Activated CD4-positive, alpha-beta T cell treated with anti-CD3 and anti-CD28 coated beads, Interleukin-2, amount 10 ng/mL, durations not matched to agents 7 days and 5 days (primary cell): ENCODE results near the gene GIPC2. TPM values are rescaled to one million over a fixed set of nuclear protein-coding genes. Genes with fewer than 3 reads are reported as not detected.
"Not testable (repeated sequence)": the region's sequence is repeated elsewhere in the genome, so short reads cannot be mapped to it uniquely, and the experiment has no call there.

Experiments used
- CTCF ChIA-PET: fragments of 350-600 bp; sonication (Branson Sonifier 250); formaldehyde crosslinking; loops from one replicate; lab custom pipeline; 2021; ENCODE audit warnings: antibody characterized with exemption; lab: Charles Lee
- POLR2A ChIA-PET: fragments of 350-600 bp; sonication (Branson Sonifier 250); formaldehyde crosslinking; loops from one replicate; lab custom pipeline; 2021; ENCODE audit warnings: antibody characterized with exemption; lab: Charles Lee
- DNase-seq: peaks from one replicate; pipeline ENCODE4 v3.0.0-alpha.2; 2020
- H3K27ac Mint-ChIP-seq: one replicate; pipeline ENCODE4 v1.8.0; 2021; ENCODE audit warnings: mild to moderate bottlenecking, moderate library complexity, mixed read lengths
- H3K27me3 Mint-ChIP-seq: one replicate; pipeline ENCODE4 v1.8.0; 2021; ENCODE audit warnings: mixed read lengths
- H3K36me3 Mint-ChIP-seq: one replicate; pipeline ENCODE4 v1.8.0; 2021; ENCODE audit warnings: low read depth, mixed read lengths
- H3K4me1 Mint-ChIP-seq: one replicate; pipeline ENCODE4 v1.8.0; 2021; ENCODE audit warnings: mixed read lengths
- H3K4me3 Mint-ChIP-seq: one replicate; pipeline ENCODE4 v1.8.0; 2021; ENCODE audit warnings: mild to moderate bottlenecking, moderate library complexity, mixed read lengths
- H3K9me3 Mint-ChIP-seq: one replicate; pipeline ENCODE4 v1.8.0; 2021; ENCODE audit warnings: mixed read lengths
- total RNA-seq, 2 experiments: library from RNA; stranded (reverse); gene quantifications; one replicate each; pipeline ENCODE4 v1.2.3, GENCODE V29; 2021

Gene GIPC2
- total RNA-seq, 2 experiments from 2014 or later, result 0.08 to 0.10 TPM

GRCh38 chr1:78091886-78092285 is 46.1 kb downstream of the GIPC2 start:
- no peak for DNase-seq
- H3K36me3 Mint-ChIP-seq, result no peaks in the 10 kb centered on the region
- no peaks in the 10 kb centered on the region for H3K4me1 Mint-ChIP-seq
- H3K27ac Mint-ChIP-seq, result no peak overlapping the region
- ChIA-PET CTCF (interaction anchor here (1.2 kb wide), 1 partner anchor 8 kb away, joined by 4 read pairs; no protein-coding TSS in a partner anchor), POLR2A (no interaction called here)
- no peak overlapping the region for H3K4me3 Mint-ChIP-seq
- H3K27me3 Mint-ChIP-seq, result peaks cover 11% of the 10 kb centered on the region
- H3K9me3 Mint-ChIP-seq, result peaks cover under 1% of the 10 kb centered on the region

GRCh38 chr1:78092643-78093042 is 46.9 kb downstream of the GIPC2 start:
- H3K4me3 Mint-ChIP-seq, result no peak overlapping the region
- peaks cover 13% of the 10 kb centered on the region for H3K27me3 Mint-ChIP-seq
- H3K36me3 Mint-ChIP-seq, result no peaks in the 10 kb centered on the region
- no peak overlapping the region for H3K27ac Mint-ChIP-seq
- DNase-seq, result no peak
- ChIA-PET CTCF (no interaction called here), POLR2A (no interaction called here)
- no peaks in the 10 kb centered on the region for H3K4me1 Mint-ChIP-seq
- no peaks in the 10 kb centered on the region for H3K9me3 Mint-ChIP-seq

GRCh38 chr1:78093560-78093959 is 47.8 kb downstream of the GIPC2 start:
- ChIA-PET CTCF (interaction anchor here (1.0 kb wide), 1 partner anchor 14 kb away, joined by 3 read pairs; no protein-coding TSS in a partner anchor), POLR2A (no interaction called here)
- no peak overlapping the region for H3K27ac Mint-ChIP-seq
- H3K27me3 Mint-ChIP-seq, result peaks cover 13% of the 10 kb centered on the region
- no peaks in the 10 kb centered on the region for H3K36me3 Mint-ChIP-seq
- no peaks in the 10 kb centered on the region for H3K9me3 Mint-ChIP-seq
- no peak for DNase-seq
- no peak overlapping the region for H3K4me3 Mint-ChIP-seq
- H3K4me1 Mint-ChIP-seq, result no peaks in the 10 kb centered on the region

DNA sequence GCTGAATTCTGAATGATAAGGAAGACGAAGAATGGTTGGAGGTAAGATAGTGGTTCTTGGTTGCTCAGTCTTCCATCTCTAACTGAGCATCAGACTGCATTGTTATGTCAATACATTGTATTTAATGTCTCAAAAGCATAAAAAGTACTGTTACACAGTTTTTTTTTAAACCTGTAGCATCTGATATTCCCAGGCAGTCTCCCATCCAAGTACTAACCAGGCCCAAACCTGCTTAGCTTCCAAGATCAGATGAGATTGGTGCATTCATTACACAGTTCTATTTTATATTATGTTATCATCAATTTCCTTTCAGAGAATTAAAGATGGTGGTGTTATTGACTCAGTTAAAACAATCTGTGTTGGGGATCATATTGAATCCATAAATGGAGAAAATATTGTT is 48.9 kb downstream of the GIPC2 start:
- Mint-ChIP-seq H3K4me3 (no peak overlapping the region), H3K27ac (no peak overlapping the region), H3K9me3 (no peaks in the 10 kb centered on the region), H3K36me3 (no peaks in the 10 kb centered on the region), H3K27me3 (peaks cover 13% of the 10 kb centered on the region), H3K4me1 (no peaks in the 10 kb centered on the region)
- CTCF ChIA-PET, result interaction anchor here (0.7 kb wide), 1 partner anchor 117 kb away, joined by 3 read pairs; no protein-coding TSS in a partner anchor
- DNase-seq, result no peak
- POLR2A ChIA-PET, result no interaction called here

DNA sequence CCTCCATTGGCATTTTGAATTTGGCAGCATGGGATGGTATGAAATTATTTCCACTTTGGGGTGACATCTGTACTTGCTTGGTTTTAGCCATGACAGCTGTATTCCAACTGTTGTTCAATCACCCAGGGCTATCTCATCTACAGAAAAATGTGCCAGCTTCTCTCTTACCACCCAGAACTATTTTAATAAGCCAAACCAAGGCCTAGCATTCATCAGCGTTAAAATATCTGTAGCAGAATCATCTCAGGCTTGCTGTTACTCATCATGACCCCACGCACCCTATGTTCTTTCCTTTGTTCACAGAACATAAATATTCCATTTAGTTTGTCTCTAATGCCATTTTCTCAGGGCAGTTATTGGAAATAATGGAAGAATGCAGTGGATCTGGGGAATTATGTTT is 49.8 kb downstream of the GIPC2 start:
- no peak overlapping the region for H3K27ac Mint-ChIP-seq
- H3K9me3 Mint-ChIP-seq, result no peaks in the 10 kb centered on the region
- H3K4me1 Mint-ChIP-seq, result no peaks in the 10 kb centered on the region
- H3K4me3 Mint-ChIP-seq, result no peak overlapping the region
- DNase-seq, result no peak
- POLR2A ChIA-PET, result no interaction called here
- no peaks in the 10 kb centered on the region for H3K36me3 Mint-ChIP-seq
- CTCF ChIA-PET, result no interaction called here
- peaks cover 11% of the 10 kb centered on the region for H3K27me3 Mint-ChIP-seq

DNA sequence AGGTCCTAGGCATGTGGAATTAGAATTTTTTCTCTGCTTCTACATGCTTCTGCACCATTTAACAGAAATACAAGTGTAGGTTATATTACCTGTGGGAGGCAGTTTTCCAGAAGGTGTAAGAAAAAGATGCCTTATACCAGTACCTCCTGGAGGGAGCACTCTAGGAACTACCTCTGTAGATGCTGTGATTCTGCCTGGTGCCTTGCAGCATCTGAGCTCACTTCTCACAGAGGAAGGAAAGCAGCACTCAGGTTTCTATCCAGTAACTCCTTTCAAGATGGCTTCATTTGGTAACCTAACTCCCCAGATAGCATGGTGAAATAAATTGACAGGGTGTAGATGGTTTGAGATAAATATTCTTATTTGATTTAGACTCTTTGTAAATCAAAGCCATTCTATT is 50.3 kb downstream of the GIPC2 start:
- no peak for DNase-seq
- Mint-ChIP-seq H3K36me3 (no peaks in the 10 kb centered on the region), H3K27me3 (peaks cover 10% of the 10 kb centered on the region), H3K27ac (no peak overlapping the region), H3K4me1 (no peaks in the 10 kb centered on the region), H3K4me3 (no peak overlapping the region), H3K9me3 (no peaks in the 10 kb centered on the region)
- POLR2A ChIA-PET, result no interaction called here
- CTCF ChIA-PET, result no interaction called here

GRCh38 chr1:78096976-78097375 is 51.2 kb downstream of the GIPC2 start:
- peaks cover 10% of the 10 kb centered on the region for H3K27me3 Mint-ChIP-seq
- POLR2A ChIA-PET, result no interaction called here
- H3K36me3 Mint-ChIP-seq, result no peaks in the 10 kb centered on the region
- no peak for DNase-seq
- no peaks in the 10 kb centered on the region for H3K9me3 Mint-ChIP-seq
- no peaks in the 10 kb centered on the region for H3K4me1 Mint-ChIP-seq
- no peak overlapping the region for H3K27ac Mint-ChIP-seq
- no peak overlapping the region for H3K4me3 Mint-ChIP-seq
- CTCF ChIA-PET, result no interaction called here

GRCh38 chr1:78101051-78101450 is 55.3 kb downstream of the GIPC2 start:
- CTCF ChIA-PET, result interaction anchor here (1.4 kb wide), 1 partner anchor 10 kb away, joined by 4 read pairs; no protein-coding TSS in a partner anchor
- peaks cover 5% of the 10 kb centered on the region for H3K27me3 Mint-ChIP-seq
- H3K4me1 Mint-ChIP-seq, result no peaks in the 10 kb centered on the region
- POLR2A ChIA-PET, result no interaction called here
- DNase-seq, result no peak
- H3K9me3 Mint-ChIP-seq, result no peaks in the 10 kb centered on the region
- H3K4me3 Mint-ChIP-seq, result no peak overlapping the region
- no peaks in the 10 kb centered on the region for H3K36me3 Mint-ChIP-seq
- no peak overlapping the region for H3K27ac Mint-ChIP-seq

GRCh38 chr1:78101514-78101913 is 55.7 kb downstream of the GIPC2 start:
- H3K4me3 Mint-ChIP-seq, result no peak overlapping the region
- H3K4me1 Mint-ChIP-seq, result no peaks in the 10 kb centered on the region
- DNase-seq, result no peak
- ChIA-PET POLR2A (no interaction called here), CTCF (no interaction called here)
- peaks cover 3% of the 10 kb centered on the region for H3K27me3 Mint-ChIP-seq
- no peaks in the 10 kb centered on the region for H3K9me3 Mint-ChIP-seq
- H3K27ac Mint-ChIP-seq, result no peak overlapping the region
- H3K36me3 Mint-ChIP-seq, result no peaks in the 10 kb centered on the region

- Mint-ChIP-seq H3K4me3 (no peak overlapping the region), H3K4me1 (no peaks in the 10 kb centered on the region), H3K27ac (no peak overlapping the region), H3K9me3 (no peaks in the 10 kb centered on the region), H3K36me3 (no peaks in the 10 kb centered on the region), H3K27me3 (peaks cover under 1% of the 10 kb centered on the region)
- ChIA-PET CTCF (no interaction called here), POLR2A (no interaction called here)
- no peak for DNase-seq
Measured at GRCh38 chr1:78102082-78102481, 56.3 kb downstream of the GIPC2 start.

GRCh38 chr1:78102916-78103315 is 57.1 kb downstream of the GIPC2 start:
- Mint-ChIP-seq H3K27me3 (no peaks in the 10 kb centered on the region), H3K4me3 (no peak overlapping the region), H3K9me3 (no peaks in the 10 kb centered on the region), H3K36me3 (no peaks in the 10 kb centered on the region), H3K4me1 (no peaks in the 10 kb centered on the region), H3K27ac (no peak overlapping the region)
- ChIA-PET POLR2A (no interaction called here), CTCF (interaction anchor here (1.0 kb wide), 1 partner anchor 11 kb away, joined by 3 read pairs; no protein-coding TSS in a partner anchor)
- no peak for DNase-seq

- POLR2A ChIA-PET, result no interaction called here
- H3K4me3 Mint-ChIP-seq, result no peak overlapping the region
- no peak for DNase-seq
- H3K27me3 Mint-ChIP-seq, result no peaks in the 10 kb centered on the region
- no peak overlapping the region for H3K27ac Mint-ChIP-seq
- CTCF ChIA-PET, result no interaction called here
- H3K36me3 Mint-ChIP-seq, result no peaks in the 10 kb centered on the region
- no peaks in the 10 kb centered on the region for H3K9me3 Mint-ChIP-seq
- H3K4me1 Mint-ChIP-seq, result no peaks in the 10 kb centered on the region
Measured at GRCh38 chr1:78104322-78104721, 58.6 kb downstream of the GIPC2 start.

GRCh38 chr1:78109659-78110058 is 63.9 kb downstream of the GIPC2 start:
- H3K4me1 Mint-ChIP-seq, POLR2A ChIA-PET, DNase-seq, H3K27ac Mint-ChIP-seq, H3K9me3 Mint-ChIP-seq, H3K36me3 Mint-ChIP-seq, H3K27me3 Mint-ChIP-seq, H3K4me3 Mint-ChIP-seq, CTCF ChIA-PET: not testable (repeated sequence)
